HTERT RPE-1 (cell line): ENCODE results near the gene SNCA.

Experiments
- in situ Hi-C: fragments of 300-500 bp; cut with MboI; formaldehyde crosslinking; loops from 4 replicates; pipeline ENCODE4 v1.14.3; 2020; ENCODE audit warnings: low sequenced_read_pairs

Gene SNCA

DNA sequence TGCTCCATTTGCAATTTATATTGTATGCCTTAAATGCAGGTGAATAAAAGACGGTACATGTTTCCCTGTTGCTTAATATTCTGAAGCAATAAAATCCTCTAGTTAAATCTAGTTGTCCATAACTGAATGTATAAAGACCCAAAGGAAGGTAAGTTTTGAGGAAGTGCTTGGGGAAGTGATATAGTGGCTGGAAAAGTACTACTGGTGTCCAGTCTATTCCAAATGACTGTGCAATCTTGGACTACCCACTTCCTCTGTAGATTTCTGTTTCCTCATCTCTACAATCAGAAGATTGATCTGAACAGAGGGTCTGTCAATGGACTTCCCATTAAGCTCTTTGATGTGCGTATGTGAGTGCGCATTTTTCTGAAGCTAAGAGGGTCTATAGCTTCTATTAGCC is 17.0 kb downstream of the SNCA start:
- in situ Hi-C loops, result no loop called here

GRCh38 chr4:89814362-89814761 is 22.6 kb downstream of the SNCA start:
- in situ Hi-C loops, result no loop called here

GRCh38 chr4:89813197-89813596 is 23.8 kb downstream of the SNCA start:
- in situ Hi-C loops, result no loop called here

DNA sequence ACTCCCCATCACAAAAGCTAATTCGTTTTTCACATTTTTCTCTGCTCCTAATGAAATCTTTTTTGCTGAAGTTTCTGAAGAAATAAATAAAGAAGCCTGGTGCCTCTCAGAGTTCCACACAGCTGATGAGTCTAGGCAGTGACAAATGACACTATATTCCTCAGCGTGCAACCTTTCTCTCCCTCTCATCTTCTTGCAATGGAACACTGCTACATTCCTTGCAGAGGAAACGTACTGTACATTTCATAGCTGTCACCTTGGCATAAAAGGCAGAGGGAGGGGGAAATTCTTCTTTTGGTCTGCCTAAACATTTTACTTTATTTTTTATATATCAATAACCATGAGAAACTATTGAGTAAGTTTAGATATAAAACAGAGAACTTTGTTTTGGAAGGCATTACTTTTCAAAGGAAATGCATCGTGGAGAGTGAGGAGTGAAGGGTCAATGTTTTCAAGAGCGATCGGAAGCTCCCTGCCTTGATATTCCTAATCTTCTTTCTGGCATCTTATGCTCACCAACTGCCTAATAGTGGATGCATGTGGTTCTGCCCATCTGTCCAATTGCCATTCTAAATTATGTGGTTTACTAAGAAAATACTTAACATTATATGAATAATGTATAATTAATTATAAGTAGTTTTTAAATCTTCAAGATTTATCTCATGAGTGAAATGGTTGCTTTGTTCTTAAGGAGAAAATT is 29.4 kb downstream of the SNCA start:
- in situ Hi-C loops, result no loop called here

GRCh38 chr4:89805297-89805696 is 31.7 kb downstream of the SNCA start:
- in situ Hi-C loops, result no loop called here

DNA sequence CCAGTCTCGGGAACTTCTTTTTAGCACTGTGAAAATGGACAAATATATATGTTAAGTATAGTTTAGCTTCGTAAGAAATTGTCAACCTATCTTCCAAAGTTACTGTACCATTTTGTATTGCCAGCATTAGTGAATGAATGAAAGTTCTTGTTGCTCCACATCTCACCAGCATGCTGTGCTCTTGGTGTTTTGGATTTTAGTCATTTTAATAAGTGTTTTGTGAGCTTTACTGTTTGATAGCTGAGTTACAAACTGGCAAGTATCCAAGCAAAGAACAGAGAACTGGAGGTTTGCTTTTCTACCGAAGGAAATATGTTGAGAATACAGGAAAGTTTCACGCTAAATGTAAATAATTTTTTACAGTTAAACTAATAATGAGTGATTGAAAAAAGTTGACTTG is 33.0 kb downstream of the SNCA start:
- in situ Hi-C loops, result no loop called here

GRCh38 chr4:89803036-89803435 is 33.9 kb downstream of the SNCA start:
- in situ Hi-C loops, result no loop called here

- in situ Hi-C loops, result no loop called here
These were observed 36.3 kb downstream of the SNCA start for GRCh38 chr4:89800527-89801103.

DNA sequence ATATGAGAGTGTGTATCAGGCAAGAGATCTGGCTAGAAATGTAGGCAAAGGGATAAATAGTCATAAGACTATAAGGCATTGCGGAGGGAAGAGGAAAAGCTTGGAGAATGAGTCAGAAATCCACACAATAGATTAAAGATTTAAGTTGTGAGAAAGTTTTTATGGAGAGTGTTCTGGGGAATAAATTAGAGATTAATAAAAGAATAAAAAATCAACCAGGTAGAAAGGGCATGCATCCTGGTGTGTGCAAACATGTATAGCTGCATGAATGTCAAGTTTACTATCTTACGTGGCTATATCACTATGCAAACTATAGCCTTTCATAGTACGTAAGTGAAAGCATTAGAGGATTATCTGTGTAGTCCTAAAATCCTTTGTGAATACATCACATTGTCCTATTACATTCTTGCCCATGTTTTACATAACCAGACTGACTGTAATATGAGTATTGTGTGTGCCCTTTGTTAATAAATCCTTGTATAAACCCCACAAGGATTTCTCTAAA is 36.9 kb downstream of the SNCA start:
- in situ Hi-C loops, result no loop called here

GRCh38 chr4:89799071-89799470 is 37.9 kb downstream of the SNCA start:
- in situ Hi-C loops, result no loop called here

- in situ Hi-C loops, result no loop called here
These were observed 39.8 kb downstream of the SNCA start for GRCh38 chr4:89797117-89797516.

DNA sequence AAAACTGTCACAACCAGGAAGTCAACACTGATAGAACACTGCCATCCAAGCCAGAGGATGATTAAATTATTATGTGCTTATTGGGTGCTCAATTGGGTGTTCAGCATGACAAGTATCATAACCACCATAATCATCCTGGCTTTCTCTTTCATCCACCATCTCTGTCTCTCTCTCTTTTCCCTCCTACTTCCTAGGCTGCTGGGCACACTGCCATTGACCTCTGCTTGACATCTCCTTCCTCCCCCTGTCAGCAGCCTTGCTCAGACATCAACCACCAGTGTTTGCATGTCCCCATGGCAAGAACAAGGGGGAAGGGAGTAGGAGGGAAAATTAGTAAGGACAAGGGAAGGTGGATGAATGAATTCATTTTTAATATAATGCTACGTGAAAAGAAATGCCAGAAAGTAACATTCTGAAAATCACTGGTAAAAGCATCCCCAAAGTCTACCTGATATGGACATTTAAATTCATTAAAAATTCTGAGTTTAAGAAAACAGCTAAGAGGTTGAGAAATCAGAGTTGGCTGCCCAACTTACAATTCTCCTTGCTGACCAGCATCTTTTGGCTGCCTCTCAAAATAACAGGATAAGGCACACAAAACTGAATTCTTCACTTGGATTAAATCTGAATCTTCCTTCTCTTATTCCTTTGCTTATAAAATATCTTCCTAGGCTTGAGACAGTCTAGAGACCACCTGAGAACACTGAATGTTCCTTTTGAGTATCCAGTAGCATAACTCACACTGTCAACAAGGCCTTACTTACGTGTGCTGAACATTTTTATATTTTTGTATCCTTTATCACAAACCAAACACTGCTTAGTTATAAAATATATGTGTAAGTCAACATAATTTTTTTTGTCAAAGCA is 48.5 kb downstream of the SNCA start:
- in situ Hi-C loops, result no loop called here

DNA sequence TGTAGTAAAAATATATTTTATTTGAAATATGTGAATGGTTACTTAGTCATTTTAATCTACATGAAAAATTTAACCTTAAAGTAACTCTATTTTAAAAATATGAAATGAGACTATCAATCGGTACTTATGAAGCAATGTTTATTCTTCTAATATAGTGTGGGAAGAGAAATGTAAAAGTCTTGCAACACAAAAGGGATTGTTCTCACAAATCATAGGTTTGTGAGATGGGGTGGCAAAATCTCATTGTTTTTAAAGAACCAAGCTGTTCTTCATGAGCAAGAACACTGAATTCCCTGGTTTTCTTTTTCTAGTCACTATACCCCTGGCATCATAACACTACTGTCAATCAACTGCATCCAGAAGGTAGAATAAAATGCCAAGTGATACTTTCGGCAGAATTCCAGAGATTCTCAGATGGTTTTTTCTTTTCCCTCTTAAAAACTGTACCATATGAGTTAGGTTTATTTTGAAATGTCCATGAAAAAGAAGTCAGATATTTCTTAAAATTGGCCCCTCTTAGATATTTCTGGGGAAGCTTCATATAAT is 52.2 kb downstream of the SNCA start:
- in situ Hi-C loops, result no loop called here

- in situ Hi-C loops, result no loop called here
These were observed 55.6 kb downstream of the SNCA start for GRCh38 chr4:89781321-89781720.

- in situ Hi-C loops, result no loop called here
These were observed 63.2 kb downstream of the SNCA start for GRCh38 chr4:89773805-89774204.

DNA sequence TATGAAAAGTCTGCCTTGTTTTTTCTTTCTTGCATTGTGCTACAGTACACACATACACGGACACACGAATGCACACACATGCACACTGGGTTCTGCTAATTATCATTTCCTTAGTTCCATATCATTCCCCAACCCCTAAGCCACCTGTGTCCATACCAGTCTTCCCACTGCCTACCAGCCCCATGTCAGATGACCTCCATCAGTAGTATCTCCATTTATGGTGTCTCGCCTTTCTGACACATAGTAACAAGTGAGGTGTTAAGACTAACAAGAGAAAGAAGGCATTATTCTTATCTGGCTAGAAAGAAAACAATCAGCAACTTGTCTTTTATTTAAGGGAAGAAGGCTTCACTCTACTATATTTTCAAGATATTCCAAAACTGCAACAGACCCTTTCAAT is 67.1 kb downstream of the SNCA start:
- in situ Hi-C loops, result no loop called here

- in situ Hi-C loops, result no loop called here
These were observed 69.0 kb downstream of the SNCA start for GRCh38 chr4:89767924-89768323.

DNA sequence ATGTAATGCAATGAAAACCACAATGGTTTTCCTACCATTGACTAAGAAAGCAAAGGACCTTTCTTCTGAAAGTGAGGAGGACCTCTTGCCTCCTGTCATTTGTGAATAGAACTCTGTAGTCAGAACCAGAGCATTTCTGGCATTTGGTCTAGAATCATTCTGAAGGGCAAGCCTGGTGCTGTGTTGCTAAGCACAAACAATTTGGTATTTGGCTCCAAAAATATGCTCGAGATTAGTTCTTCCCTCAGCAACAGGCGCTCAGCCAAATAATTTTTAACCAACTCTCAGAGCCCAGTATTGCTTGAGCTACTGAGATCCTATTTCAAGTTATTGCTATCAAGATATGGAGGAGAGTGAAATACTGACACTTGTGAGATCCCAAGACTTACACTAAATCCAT is 71.0 kb downstream of the SNCA start:
- in situ Hi-C loops, result no loop called here

DNA sequence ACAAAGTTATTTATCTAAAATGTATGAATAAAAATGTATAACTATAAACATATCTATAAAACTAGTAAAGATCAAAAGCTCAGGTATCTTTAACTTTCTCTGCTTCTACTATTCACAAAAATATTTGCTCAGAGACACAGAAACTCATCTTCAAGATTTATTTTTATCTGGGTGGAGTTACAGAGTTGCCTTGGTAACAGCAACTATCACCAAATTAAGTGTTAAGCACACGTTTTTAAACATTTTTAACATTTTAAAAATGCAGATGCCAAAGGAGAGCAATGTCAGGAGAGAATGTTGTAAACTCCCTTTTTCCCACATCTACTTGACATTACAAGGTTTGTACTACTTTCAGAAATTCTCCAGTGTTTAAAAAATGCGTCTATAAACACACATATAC is 71.4 kb downstream of the SNCA start:
- in situ Hi-C loops, result no loop called here

DNA sequence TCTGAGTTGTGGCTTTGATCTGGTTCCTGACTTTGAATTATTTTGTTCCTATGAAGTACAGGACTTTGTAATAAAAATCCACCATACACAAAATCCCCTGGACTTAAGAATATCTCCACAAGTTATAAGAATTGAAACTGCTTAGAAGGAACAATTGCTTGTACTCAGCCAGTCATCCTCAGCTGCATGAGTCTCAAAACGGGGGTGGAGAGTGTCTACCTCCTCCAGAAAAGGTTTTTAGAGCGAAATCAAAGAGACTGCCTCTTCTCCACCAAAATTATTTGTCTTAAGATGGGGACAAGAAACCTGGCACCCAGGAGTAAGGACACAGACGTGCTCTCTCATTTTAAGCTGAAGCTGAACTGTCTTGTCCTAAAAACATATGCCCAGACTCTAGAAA is 74.7 kb downstream of the SNCA start:
- in situ Hi-C loops, result no loop called here

GRCh38 chr4:89759426-89759825 is 77.5 kb downstream of the SNCA start:
- in situ Hi-C loops, result no loop called here
